ENCODE data around the gene ALDH3B1. TPM values are rescaled to one million over a fixed set of nuclear protein-coding genes. Genes with fewer than 3 reads are reported as not detected.
A peak's percentile ranks its signal among the peaks of the same experiment; 100 is the strongest.

Gene ALDH3B1
- total RNA-seq, 1 experiment from 2014 or later, result 28.1 TPM

DNA sequence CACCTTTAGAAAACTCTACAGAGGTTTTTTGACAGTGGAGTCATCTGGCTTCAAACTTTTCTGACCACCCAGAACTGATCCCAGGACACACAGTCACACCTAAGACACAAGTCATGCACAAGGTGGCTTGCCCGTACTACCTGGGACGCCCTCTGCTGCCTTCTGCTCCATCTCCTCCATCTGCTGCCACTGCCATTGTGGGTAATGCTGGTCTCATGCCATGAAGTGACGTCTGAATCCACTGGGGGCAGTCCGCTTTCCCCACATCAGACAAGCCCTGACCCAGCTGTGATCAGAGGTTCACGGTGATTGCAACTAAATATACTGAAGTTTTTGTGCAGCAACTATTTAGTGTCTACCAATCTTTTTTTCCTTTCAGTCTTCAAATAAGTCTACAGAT is 14.9 kb downstream of the ALDH3B1 start:
- H3K36me3 ChIP-seq (ENCODE audit: low read depth, low read length), result peaks cover 9% of the 10 kb centered on the region; the same call in 1 of the 2 replicates
- POLR2A ChIA-PET (ENCODE audit: unreplicated experiment), result no interaction called here

DNA sequence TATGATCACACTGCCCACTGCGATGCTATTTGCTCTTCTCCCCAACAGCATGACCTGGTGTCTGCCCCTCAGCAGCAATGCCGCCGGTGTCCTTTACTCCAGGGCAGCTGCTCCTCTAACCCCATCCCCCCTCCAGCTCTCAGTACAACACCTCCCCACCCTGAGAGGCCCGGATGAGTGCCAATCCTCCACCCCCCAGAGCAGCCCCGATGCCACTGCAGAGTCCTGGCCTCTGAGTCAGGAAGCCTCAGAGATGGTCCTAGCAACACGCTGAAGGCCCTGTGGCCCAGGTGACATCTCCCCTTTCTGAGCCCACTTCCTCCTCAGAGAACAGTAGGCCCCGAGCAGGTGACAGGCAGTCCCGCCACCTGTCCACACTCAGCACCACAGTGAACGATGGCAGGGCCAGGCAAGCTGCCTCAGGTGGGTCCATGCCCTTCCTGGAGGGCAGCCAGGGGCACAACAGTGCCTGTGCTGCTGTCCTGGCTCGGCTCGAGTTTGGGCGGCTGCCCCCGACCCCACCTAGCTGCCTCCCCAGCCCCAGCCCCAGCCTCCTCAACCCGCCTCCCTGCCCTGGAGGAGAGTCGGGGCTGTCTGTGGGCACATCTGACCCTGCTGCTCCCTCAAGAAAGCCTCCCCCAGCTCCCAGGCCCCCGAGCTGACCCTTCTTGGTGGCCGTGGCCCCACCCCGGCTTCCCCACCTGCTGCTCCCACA is 16.4 kb downstream of the ALDH3B1 start:
- H2AFZ ChIP-seq (ENCODE audit: low read length), result no peak overlapping the region
- no peak for DNase-seq
- intact Hi-C loops (cut with micrococcal nuclease), result no loop called here
- H3K27ac ChIP-seq (ENCODE audit: low read length), result 0 out of 2 replicates have a peak overlapping the region, but pooled peaks have one; percentile 95
- no peaks in the 10 kb centered on the region for H3K27me3 ChIP-seq (ENCODE audit: low read length)
- no TSS peak for BruUV-seq (replicated peaks)
- POLR2A ChIA-PET (ENCODE audit: unreplicated experiment), result no interaction called here
- peaks cover 35% of the 10 kb centered on the region for H3K4me1 ChIP-seq (ENCODE audit: insufficient read depth, low read length)
- TF ChIP-seq, protein P1, sequence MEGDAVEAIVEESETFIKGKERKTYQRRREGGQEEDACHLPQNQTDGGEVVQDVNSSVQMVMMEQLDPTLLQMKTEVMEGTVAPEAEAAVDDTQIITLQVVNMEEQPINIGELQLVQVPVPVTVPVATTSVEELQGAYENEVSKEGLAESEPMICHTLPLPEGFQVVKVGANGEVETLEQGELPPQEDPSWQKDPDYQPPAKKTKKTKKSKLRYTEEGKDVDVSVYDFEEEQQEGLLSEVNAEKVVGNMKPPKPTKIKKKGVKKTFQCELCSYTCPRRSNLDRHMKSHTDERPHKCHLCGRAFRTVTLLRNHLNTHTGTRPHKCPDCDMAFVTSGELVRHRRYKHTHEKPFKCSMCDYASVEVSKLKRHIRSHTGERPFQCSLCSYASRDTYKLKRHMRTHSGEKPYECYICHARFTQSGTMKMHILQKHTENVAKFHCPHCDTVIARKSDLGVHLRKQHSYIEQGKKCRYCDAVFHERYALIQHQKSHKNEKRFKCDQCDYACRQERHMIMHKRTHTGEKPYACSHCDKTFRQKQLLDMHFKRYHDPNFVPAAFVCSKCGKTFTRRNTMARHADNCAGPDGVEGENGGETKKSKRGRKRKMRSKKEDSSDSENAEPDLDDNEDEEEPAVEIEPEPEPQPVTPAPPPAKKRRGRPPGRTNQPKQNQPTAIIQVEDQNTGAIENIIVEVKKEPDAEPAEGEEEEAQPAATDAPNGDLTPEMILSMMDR (conservative IDR thresholded peaks at IDR 0.05; ENCODE audit: low read depth, low read length), result no peak
- no peak for TF ChIP-seq EZH2 (IDR thresholded peaks at IDR 0.05; ENCODE audit: low read length, unreplicated experiment)
- no peak for TF ChIP-seq EZH2phosphoT487 (IDR thresholded peaks at IDR 0.05; ENCODE audit: borderline replicate concordance, low read length)
- no peak overlapping the region for H3K9ac ChIP-seq (ENCODE audit: low read length)
- no peak overlapping the region for H3K4me3 ChIP-seq (ENCODE audit: low read length)
- H3K36me3 ChIP-seq (ENCODE audit: low read depth, low read length), result peaks cover 9% of the 10 kb centered on the region; the same call in 1 of the 2 replicates
- CTCF ChIA-PET, result no interaction called here
- peaks cover 8% of the 10 kb centered on the region for H3F3A ChIP-seq (ENCODE audit: low read length, unreplicated experiment)
- no peaks in the 10 kb centered on the region for H4K20me1 ChIP-seq (ENCODE audit: low read length)
- no peaks in the 10 kb centered on the region for H3K9me3 ChIP-seq (ENCODE audit: low read length)
- H3K79me2 ChIP-seq (ENCODE audit: low read length), result peaks cover 28% of the 10 kb centered on the region
- no peak overlapping the region for H3K4me2 ChIP-seq (ENCODE audit: low read length)
- no peaks in the 10 kb centered on the region for H3K9me2 ChIP-seq (replicated peaks; ENCODE audit: low read length)
- ATAC-seq, result no peak

More for the DNA sequence above, 14.9 kb downstream of the ALDH3B1 start:
- ATAC-seq, result no peak
- Histone ChIP-seq H3F3A (ENCODE audit: low read length, unreplicated experiment) (peaks cover 8% of the 10 kb centered on the region), H2AFZ (ENCODE audit: low read length) (no peak overlapping the region), H3K9me2 (replicated peaks; ENCODE audit: low read length) (no peaks in the 10 kb centered on the region), H3K79me2 (ENCODE audit: low read length) (peaks cover 17% of the 10 kb centered on the region), H3K9me3 (ENCODE audit: low read length) (no peaks in the 10 kb centered on the region), H3K27me3 (ENCODE audit: low read length) (no peaks in the 10 kb centered on the region), H3K27ac (ENCODE audit: low read length) (no peak overlapping the region), H4K20me1 (ENCODE audit: low read length) (no peaks in the 10 kb centered on the region), H3K9ac (ENCODE audit: low read length) (no peak overlapping the region), H3K4me2 (ENCODE audit: low read length) (no peak overlapping the region), H3K4me1 (ENCODE audit: insufficient read depth, low read length) (peaks cover 42% of the 10 kb centered on the region), H3K4me3 (ENCODE audit: low read length) (no peak overlapping the region)
- TF ChIP-seq EZH2 (IDR thresholded peaks at IDR 0.05; ENCODE audit: low read length, unreplicated experiment) (no peak), EZH2phosphoT487 (IDR thresholded peaks at IDR 0.05; ENCODE audit: borderline replicate concordance, low read length) (no peak)
- TF ChIP-seq, protein P1 (conservative IDR thresholded peaks at IDR 0.05; ENCODE audit: low read depth, low read length), result no peak; the same call in 1 of the 2 replicates
- intact Hi-C loops (cut with micrococcal nuclease), result no loop called here
- no peak for DNase-seq
- no TSS peak for BruUV-seq (replicated peaks)
- CTCF ChIA-PET, result no interaction called here

DNA sequence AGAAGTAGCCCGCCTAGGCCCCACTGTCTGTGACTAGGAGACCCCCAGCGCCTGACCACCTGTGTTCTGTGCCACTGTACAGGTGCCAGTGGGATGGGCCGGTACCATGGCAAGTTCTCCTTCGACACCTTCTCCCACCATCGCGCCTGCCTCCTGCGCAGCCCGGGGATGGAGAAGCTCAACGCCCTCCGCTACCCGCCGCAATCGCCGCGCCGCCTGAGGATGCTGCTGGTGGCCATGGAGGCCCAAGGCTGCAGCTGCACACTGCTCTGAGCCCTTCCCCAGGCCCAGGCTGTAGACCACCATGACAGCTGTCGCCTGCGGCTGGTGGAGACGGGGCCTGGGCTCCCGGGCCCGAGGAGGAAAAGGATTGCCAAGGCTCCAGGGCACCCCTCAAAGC is 17.5 kb downstream of the ALDH3B1 start:
- peaks cover 44% of the 10 kb centered on the region for H3K4me1 ChIP-seq (ENCODE audit: insufficient read depth, low read length)
- no peaks in the 10 kb centered on the region for H3K9me3 ChIP-seq (ENCODE audit: low read length)
- CTCF ChIA-PET, result no interaction called here
- no peaks in the 10 kb centered on the region for H3K27me3 ChIP-seq (ENCODE audit: low read length)
- H3F3A ChIP-seq (ENCODE audit: low read length, unreplicated experiment), result peaks cover 8% of the 10 kb centered on the region
- H3K36me3 ChIP-seq (ENCODE audit: low read depth, low read length), result peaks cover 9% of the 10 kb centered on the region; the same call in 1 of the 2 replicates
- H4K20me1 ChIP-seq (ENCODE audit: low read length), result no peaks in the 10 kb centered on the region
- POLR2A ChIA-PET (ENCODE audit: unreplicated experiment), result no interaction called here
- no peak for ATAC-seq
- no peak overlapping the region for H2AFZ ChIP-seq (ENCODE audit: low read length)
- no TSS peak for BruUV-seq (replicated peaks)
- H3K79me2 ChIP-seq (ENCODE audit: low read length), result peaks cover 39% of the 10 kb centered on the region
- H3K27ac ChIP-seq (ENCODE audit: low read length), result peak overlapping the region; percentile 95
- peak overlapping the region; percentile 96 for H3K9ac ChIP-seq (ENCODE audit: low read length)
- peak overlapping the region; percentile 70 for H3K4me2 ChIP-seq (ENCODE audit: low read length)
- TF ChIP-seq EZH2 (IDR thresholded peaks at IDR 0.05; ENCODE audit: low read length, unreplicated experiment), result no peak
- TF ChIP-seq, protein P1 (conservative IDR thresholded peaks at IDR 0.05; ENCODE audit: low read depth, low read length), result no peak
- TF ChIP-seq EZH2phosphoT487 (IDR thresholded peaks at IDR 0.05; ENCODE audit: borderline replicate concordance, low read length), result no peak
- no peaks in the 10 kb centered on the region for H3K9me2 ChIP-seq (replicated peaks; ENCODE audit: low read length)
- H3K4me3 ChIP-seq (ENCODE audit: low read length), result no peak overlapping the region
- intact Hi-C loops (cut with micrococcal nuclease), result no loop called here
- DNase-seq, result no peak

Measured in PC-3 (cell line).